Activated CD8-positive, alpha-beta memory T cell treated with anti-CD3 and anti-CD28 coated beads, Interleukin-2, amount 10 ng/mL, durations not matched to agents 7 days and 5 days (primary cell): ENCODE data around the gene TGM1. TPM values are rescaled to one million over a fixed set of nuclear protein-coding genes. Genes with fewer than 3 reads are reported as not detected.

Experiments used
- ATAC-seq: fragments of 150-1000 bp; cut with Tn5 transposase; one replicate; pipeline ENCODE4 v1.10.0; 2021; ENCODE audit warnings: moderate library complexity
- CTCF ChIA-PET: fragments of 350-600 bp; sonication (Branson Sonifier 250); formaldehyde crosslinking; loops from one replicate; lab custom pipeline; 2021; ENCODE audit warnings: antibody characterized with exemption; lab: Charles Lee
- DNase-seq: peaks from one replicate; pipeline ENCODE4 v3.0.0-alpha.2; 2020
- H3K27ac Mint-ChIP-seq: one replicate; pipeline ENCODE4 v1.8.0; 2021; ENCODE audit warnings: mild to moderate bottlenecking, mixed read lengths
- H3K27me3 Mint-ChIP-seq: one replicate; pipeline ENCODE4 v1.8.0; 2021; ENCODE audit warnings: mixed read lengths
- H3K36me3 Mint-ChIP-seq: one replicate; pipeline ENCODE4 v1.8.0; 2021; ENCODE audit warnings: mild to moderate bottlenecking, mixed read lengths
- H3K4me1 Mint-ChIP-seq: one replicate; pipeline ENCODE4 v1.8.0; 2021; ENCODE audit warnings: mixed read lengths
- H3K4me3 Mint-ChIP-seq: one replicate; pipeline ENCODE4 v1.8.0; 2021; ENCODE audit warnings: mild to moderate bottlenecking, moderate library complexity, mixed read lengths
- H3K9me3 Mint-ChIP-seq: one replicate; pipeline ENCODE4 v1.8.0; 2022; ENCODE audit warnings: low read depth, mixed read lengths
- total RNA-seq, 2 experiments: library from RNA; stranded (reverse); gene quantifications; one replicate each; pipeline ENCODE4 v1.2.3, GENCODE V29; 2021

TGM1 gene
- total RNA-seq, 2 experiments from 2014 or later = 3.0 to 5.1 TPM

DNA sequence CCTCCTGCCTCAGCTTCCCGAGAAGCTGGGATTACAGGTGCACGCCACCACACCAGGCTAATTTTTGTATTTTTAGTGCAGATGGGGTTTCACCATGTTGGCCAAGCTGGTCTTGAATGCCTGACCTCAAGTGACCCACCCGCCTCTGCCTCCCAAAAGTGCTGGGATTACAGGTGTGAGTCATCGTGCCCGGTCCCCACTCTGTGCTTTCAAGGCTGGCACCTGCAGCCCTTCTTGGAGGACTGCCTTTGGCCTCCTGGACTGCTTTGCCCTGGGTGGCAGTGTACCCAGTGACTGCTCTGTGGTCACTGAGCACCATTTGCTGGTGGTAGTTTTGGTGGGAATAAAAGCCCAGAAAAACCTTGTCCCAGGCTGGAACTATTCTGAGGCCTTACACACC, 24.0 kb upstream of the TGM1 start:
- H3K9me3 Mint-ChIP-seq = no peaks in the 10 kb centered on the region
- DNase-seq = no peak
- peaks cover 25% of the 10 kb centered on the region for H3K27me3 Mint-ChIP-seq
- CTCF ChIA-PET = interaction anchor here (3.4 to 4.8 kb wide), 2 partner anchors 21 to 44 kb away, joined by 26 read pairs; partner anchors contain the start of genes CIDEB and TINF2
- no peak for ATAC-seq
- H3K27ac Mint-ChIP-seq = no peak overlapping the region
- no peak overlapping the region for H3K4me3 Mint-ChIP-seq
- peaks cover 29% of the 10 kb centered on the region for H3K4me1 Mint-ChIP-seq
- peaks cover 22% of the 10 kb centered on the region for H3K36me3 Mint-ChIP-seq

- no peak for ATAC-seq
- peaks cover 19% of the 10 kb centered on the region for H3K4me1 Mint-ChIP-seq
- H3K27me3 Mint-ChIP-seq = peaks cover 18% of the 10 kb centered on the region
- CTCF ChIA-PET = interaction anchor here (1.1 kb wide), 1 partner anchor 34 kb away, joined by 3 read pairs; no protein-coding TSS in a partner anchor
- H3K9me3 Mint-ChIP-seq = no peaks in the 10 kb centered on the region
- no peak overlapping the region for H3K4me3 Mint-ChIP-seq
- H3K36me3 Mint-ChIP-seq = peaks cover 7% of the 10 kb centered on the region
- no peak overlapping the region for H3K27ac Mint-ChIP-seq
- no peak for DNase-seq
These were observed 22.4 kb upstream of the TGM1 start for GRCh38 chr14:24285351-24285750.

GRCh38 chr14:24284501-24285035, 21.6 kb upstream of the TGM1 start:
- Mint-ChIP-seq H3K4me1 (peaks cover 16% of the 10 kb centered on the region), H3K36me3 (peaks cover 1% of the 10 kb centered on the region), H3K27me3 (peaks cover 18% of the 10 kb centered on the region), H3K27ac (no peak overlapping the region), H3K4me3 (no peak overlapping the region), H3K9me3 (no peaks in the 10 kb centered on the region)
- no peak for ATAC-seq
- DNase-seq = no peak
- CTCF ChIA-PET = interaction anchor here (0.8 to 11.3 kb wide), 4 partner anchors 14 to 152 kb away, joined by 3 to 108 read pairs (median 4); partner anchors contain the start of genes CIDEB, DHRS1 and NOP9

DNA sequence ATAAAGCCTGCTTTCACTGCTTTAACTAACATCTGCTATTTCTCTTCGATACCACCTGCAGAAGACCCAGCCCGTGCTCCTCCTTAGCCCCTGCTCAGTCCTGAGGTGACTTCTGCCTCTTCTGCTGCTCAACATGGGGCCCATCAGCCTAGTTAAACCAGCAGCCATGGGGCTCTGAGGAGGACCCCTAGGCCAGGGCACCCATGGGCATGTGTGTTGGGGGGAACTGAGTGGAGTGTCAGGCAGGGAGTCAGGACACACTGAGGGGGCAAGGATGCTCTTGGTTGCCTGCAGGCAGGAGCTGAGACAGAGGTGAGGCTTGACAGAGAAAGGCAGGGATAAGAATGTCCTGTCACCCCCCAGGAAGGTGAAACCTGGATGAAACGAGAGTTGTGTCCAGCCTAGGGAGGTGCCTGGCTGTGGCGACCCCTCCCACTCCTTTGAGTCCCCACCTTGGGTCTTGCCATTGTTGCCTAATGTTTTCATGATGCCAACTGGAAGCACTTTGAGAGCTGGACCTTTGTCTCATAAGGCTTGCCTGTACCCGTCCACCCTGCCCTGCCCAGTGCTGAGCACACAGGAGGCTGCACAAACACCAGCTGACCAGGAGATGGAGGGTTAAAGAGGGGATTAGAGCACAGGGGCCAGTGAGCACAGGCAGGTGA, 21.0 kb upstream of the TGM1 start:
- H3K27me3 Mint-ChIP-seq = peaks cover 18% of the 10 kb centered on the region
- H3K27ac Mint-ChIP-seq = no peak overlapping the region
- H3K9me3 Mint-ChIP-seq = no peaks in the 10 kb centered on the region
- no peak for ATAC-seq
- CTCF ChIA-PET = interaction anchor here (0.7 to 11.3 kb wide), 5 partner anchors 14 to 153 kb away, joined by 3 to 108 read pairs (median 3); partner anchors contain the start of genes CIDEB, DHRS1 and NOP9
- no peak overlapping the region for H3K4me3 Mint-ChIP-seq
- no peak for DNase-seq
- peaks cover 18% of the 10 kb centered on the region for H3K4me1 Mint-ChIP-seq
- H3K36me3 Mint-ChIP-seq = peaks cover 1% of the 10 kb centered on the region

DNA sequence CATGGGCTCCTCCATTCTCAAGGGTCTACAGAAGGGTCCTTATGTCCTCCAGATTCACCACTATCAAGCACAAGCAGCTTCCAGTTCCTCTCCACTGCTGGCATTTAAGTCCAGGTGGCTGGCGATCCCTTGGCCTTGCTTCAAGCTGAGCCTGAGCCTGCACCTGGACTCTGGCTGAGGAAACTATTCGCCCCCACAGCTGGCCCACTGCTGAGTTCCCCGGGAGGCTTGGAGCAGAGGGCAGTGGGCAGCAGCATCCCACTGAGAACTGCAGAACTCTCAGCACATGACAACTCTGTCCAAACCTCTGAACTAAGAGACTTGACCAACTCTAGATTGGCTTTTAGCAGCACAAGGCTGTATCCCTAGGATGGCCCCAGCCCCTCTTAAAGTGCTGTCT, 19.8 kb upstream of the TGM1 start:
- Mint-ChIP-seq H3K9me3 (no peaks in the 10 kb centered on the region), H3K4me1 (peaks cover 21% of the 10 kb centered on the region), H3K36me3 (no peaks in the 10 kb centered on the region), H3K27ac (no peak overlapping the region), H3K27me3 (peaks cover 13% of the 10 kb centered on the region), H3K4me3 (no peak overlapping the region)
- no peak for DNase-seq
- no peak for ATAC-seq
- CTCF ChIA-PET = interaction anchor here (1.6 to 11.3 kb wide), 3 partner anchors 16 to 149 kb away, joined by 5 to 108 read pairs (median 6); partner anchors contain the start of genes CIDEB, DHRS1 and NOP9

DNA sequence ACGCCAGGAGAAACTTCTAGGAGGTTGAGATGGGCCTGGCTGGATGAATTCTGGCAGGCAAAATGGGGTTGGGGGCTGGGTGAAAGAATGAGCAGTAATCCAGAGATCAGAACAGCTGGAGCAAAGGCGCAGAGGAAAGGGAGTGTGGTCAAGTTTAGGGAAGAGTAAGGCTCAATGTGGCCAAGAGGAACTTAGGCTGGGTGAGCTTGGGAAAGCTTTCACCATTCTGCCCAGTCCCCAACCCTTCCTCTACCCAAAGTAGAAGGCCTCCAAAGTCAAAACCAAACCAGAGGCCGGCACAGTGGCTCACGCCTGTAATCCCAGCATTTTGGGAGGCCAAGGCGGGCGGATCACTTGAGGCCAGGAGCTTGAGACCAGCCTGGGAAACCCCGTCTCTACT, 18.7 kb upstream of the TGM1 start:
- no peaks in the 10 kb centered on the region for H3K36me3 Mint-ChIP-seq
- ATAC-seq = no peak
- CTCF ChIA-PET = interaction anchor here (1.2 to 11.3 kb wide), 2 partner anchors 10 to 17 kb away, joined by 8 to 108 read pairs; partner anchors contain the start of genes DHRS1, NOP9 and RABGGTA
- H3K9me3 Mint-ChIP-seq = no peaks in the 10 kb centered on the region
- H3K4me1 Mint-ChIP-seq = peaks cover 23% of the 10 kb centered on the region
- no peak overlapping the region for H3K4me3 Mint-ChIP-seq
- peaks cover 7% of the 10 kb centered on the region for H3K27me3 Mint-ChIP-seq
- H3K27ac Mint-ChIP-seq = no peak overlapping the region
- no peak for DNase-seq

GRCh38 chr14:24280797-24281460, 18.0 kb upstream of the TGM1 start:
- no peaks in the 10 kb centered on the region for H3K36me3 Mint-ChIP-seq
- no peak overlapping the region for H3K4me3 Mint-ChIP-seq
- H3K27me3 Mint-ChIP-seq = peaks cover 4% of the 10 kb centered on the region
- no peak for ATAC-seq
- no peaks in the 10 kb centered on the region for H3K9me3 Mint-ChIP-seq
- H3K27ac Mint-ChIP-seq = no peak overlapping the region
- peaks cover 23% of the 10 kb centered on the region for H3K4me1 Mint-ChIP-seq
- no peak for DNase-seq
- CTCF ChIA-PET = interaction anchor here (1.0 to 16.6 kb wide), 9 partner anchors 9 to 151 kb away, joined by 3 to 275 read pairs (median 8); partner anchors contain the start of genes DHRS1, LTB4R, NOP9 and RABGGTA

DNA sequence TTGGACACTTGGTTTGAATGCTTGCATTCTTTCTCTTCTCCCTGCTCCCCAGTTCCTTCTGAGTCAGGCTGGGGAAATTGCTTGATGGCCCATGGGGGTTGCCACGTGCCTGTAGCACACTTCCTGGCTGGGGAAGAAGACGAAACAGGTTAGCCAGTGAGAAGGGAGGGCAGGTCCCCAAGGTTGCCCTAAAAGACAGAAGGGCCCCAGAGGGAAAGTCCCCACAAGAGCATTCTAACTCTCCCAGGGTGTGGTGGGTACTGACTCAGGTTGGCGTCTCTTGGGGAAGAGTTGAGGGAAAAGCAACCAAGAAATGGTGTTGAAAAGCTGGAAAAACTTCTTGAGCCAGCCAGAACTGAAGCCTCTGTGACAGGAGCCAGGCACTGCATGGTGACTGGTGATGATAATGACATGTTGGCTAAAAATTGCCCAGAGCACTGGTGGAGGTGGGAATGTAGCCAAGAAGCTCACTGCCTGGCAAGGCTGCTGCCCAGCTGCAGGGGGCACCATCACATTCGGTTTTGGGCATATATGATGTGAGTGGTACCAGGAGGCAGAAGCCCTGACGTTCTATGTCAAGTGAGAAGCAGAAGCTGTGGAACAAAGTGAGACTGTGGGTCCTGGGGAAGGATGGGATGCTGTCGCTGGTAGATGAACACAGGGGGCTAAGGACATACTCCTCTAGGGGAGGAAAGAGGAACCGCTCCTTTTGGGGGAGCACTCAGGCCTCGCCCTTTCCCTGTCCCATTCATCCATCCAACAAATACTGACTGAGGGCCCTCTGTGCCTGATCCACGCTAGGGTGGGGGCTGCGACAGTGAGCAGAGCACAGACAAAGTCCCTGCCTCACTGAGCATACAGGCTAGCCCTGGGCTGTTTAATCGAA, 16.6 kb upstream of the TGM1 start:
- H3K27me3 Mint-ChIP-seq = no peaks in the 10 kb centered on the region
- ATAC-seq (peak; percentile 67), DNase-seq (peak; percentile 53)
- CTCF ChIA-PET = interaction anchor here (0.9 to 16.6 kb wide), 12 partner anchors 8 to 157 kb away, joined by 3 to 275 read pairs (median 4); partner anchors contain the start of genes CIDEB, DHRS1, LTB4R and NOP9
- no peaks in the 10 kb centered on the region for H3K36me3 Mint-ChIP-seq
- H3K9me3 Mint-ChIP-seq = no peaks in the 10 kb centered on the region
- H3K27ac Mint-ChIP-seq = no peak overlapping the region
- H3K4me1 Mint-ChIP-seq = peaks cover 25% of the 10 kb centered on the region
- H3K4me3 Mint-ChIP-seq = no peak overlapping the region

DNA sequence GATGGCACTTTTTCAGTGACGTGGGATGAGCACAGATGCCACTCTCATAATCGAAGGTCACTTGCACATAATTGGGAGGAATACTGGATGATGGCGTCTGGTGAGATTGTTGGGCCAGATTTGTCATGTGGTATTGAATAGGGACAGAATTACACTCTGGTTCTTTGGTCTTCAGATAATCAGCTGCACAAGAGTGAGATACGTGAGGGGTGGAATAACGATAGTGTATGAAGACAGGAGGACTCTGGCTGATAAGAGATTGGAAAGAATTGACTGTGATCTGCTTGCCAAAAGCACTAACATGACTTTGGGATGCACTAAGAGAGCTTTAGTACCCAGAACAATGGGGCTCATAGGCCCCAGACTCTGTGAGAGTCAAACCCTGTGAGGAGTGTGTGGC, 15.4 kb upstream of the TGM1 start:
- H3K4me1 Mint-ChIP-seq = peaks cover 35% of the 10 kb centered on the region
- no peak overlapping the region for H3K4me3 Mint-ChIP-seq
- no peaks in the 10 kb centered on the region for H3K9me3 Mint-ChIP-seq
- no peak overlapping the region for H3K27ac Mint-ChIP-seq
- no peak for ATAC-seq
- no peaks in the 10 kb centered on the region for H3K27me3 Mint-ChIP-seq
- no peak for DNase-seq
- CTCF ChIA-PET = interaction anchor here (0.9 to 16.6 kb wide), 6 partner anchors 13 to 158 kb away, joined by 3 to 275 read pairs (median 28); partner anchors contain the start of genes CIDEB, DHRS1, NOP9 and TINF2
- H3K36me3 Mint-ChIP-seq = no peaks in the 10 kb centered on the region

DNA sequence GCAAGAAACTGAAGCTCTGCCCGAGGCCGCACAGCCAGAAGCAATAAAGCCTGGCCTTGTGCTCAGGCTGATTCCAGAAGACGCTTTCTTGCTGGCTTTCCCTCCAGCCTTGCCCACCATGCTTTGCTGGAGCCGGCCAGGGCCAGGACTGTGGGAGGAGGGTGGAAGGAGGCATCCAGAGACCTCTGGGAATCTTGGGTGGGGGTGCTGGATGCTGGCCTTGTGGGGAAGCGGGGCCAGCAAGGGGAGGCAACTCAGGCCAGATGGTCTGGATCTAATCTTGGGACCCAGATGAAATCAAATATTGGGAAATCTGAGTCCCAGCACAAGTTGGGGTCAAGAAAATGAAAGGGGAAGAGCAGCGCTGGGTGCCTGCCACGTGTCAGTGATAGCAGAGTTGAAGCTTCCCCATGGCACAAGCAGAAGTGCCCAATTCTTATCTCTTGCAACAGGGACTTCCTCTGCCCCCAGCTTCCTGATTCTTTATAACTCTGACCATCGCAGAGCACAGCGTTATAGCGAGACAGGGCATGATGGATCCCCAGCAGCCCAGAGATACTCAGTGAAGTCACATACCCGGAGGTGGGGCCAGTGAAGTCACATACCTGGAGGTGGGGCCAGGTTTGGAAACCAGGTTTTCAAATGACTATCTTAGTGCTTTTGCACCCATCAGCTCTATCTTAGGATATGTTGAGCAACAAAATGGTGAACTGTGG, 14.8 kb upstream of the TGM1 start:
- H3K4me1 Mint-ChIP-seq = peaks cover 40% of the 10 kb centered on the region

DNA sequence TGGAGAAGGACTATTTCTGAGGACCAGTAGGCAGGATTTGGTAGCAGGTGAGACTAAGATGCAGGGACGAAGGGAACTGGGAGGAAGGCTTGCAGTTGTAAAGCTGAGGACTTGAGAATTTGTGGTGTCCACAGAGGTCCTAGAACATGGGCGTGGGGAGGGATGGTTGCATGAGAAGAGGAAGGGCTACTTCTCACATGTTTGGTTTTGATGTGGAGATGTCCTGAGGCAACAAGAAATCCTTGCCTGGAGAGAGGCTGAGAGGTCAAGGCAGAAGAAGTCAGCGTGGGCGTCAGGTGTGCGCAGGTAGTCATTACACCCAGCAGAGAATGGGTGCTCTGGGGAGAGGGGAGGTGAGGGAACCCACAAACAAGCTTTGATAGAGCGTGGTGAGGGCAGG, 14.1 kb upstream of the TGM1 start:
- Mint-ChIP-seq H3K27ac (no peak overlapping the region), H3K4me1 (peaks cover 47% of the 10 kb centered on the region)

More for the DNA sequence above, 14.8 kb upstream of the TGM1 start:
- Mint-ChIP-seq H3K36me3 (no peaks in the 10 kb centered on the region), H3K27ac (no peak overlapping the region), H3K27me3 (no peaks in the 10 kb centered on the region), H3K4me3 (no peak overlapping the region), H3K9me3 (no peaks in the 10 kb centered on the region)
- DNase-seq = no peak
- CTCF ChIA-PET = interaction anchor here (0.6 to 16.6 kb wide), 6 partner anchors 13 to 949 kb away, joined by 3 to 275 read pairs (median 28); partner anchors contain the start of genes CIDEB, DHRS1, NOP9 and TINF2
- no peak for ATAC-seq

More for the DNA sequence above, 14.1 kb upstream of the TGM1 start:
- DNase-seq (no peak), ATAC-seq (no peak)
- CTCF ChIA-PET = interaction anchor here (1.1 to 16.6 kb wide), 5 partner anchors 12 to 31 kb away, joined by 3 to 275 read pairs (median 35); partner anchors contain the start of genes CIDEB, DHRS1, NOP9 and TINF2
- no peaks in the 10 kb centered on the region for H3K36me3 Mint-ChIP-seq
- H3K27me3 Mint-ChIP-seq = no peaks in the 10 kb centered on the region
- H3K9me3 Mint-ChIP-seq = no peaks in the 10 kb centered on the region
- H3K4me3 Mint-ChIP-seq = no peak overlapping the region
